ENCODE results near the gene ZNF195.
"Not testable (repeated sequence)": the region's sequence is repeated elsewhere in the genome, so short reads cannot be mapped to it uniquely, and the experiment has no call there.

The ZNF195 gene

DNA sequence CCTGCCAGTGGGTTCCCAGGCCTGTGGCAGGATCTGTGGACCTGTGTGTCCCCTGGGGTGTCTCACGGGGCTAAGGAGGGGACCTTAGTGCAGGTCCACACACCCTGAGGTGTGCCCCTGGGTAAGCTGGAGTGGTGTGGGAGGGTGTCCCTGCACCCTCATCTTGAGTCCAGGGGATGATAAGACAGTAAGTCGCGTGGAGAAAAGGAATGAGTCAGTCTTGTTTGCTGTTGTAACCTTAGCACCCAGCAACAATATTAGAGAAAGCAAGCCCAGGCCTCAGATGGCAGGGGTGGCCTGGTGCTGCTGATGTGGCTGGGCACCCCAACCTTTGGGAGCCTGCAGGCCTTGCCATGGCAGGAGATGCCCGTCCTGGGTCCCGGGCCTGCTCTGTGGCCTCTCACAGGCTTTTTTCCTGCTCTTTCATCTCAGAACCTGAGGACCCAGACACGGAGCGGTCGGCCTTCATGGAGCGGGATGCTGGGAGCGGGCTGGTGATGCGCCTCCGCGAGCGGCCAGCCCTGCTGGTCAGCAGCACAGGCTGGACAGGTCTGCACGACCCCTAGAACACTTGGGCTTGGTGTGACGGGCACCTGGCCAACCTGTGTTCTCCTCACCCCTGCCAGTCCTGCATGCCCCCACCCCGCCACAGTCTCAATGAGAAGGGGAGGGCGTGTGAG is 23.4 kb upstream of the ZNF195 start:
- not testable (repeated sequence) for DNase-seq

DNA sequence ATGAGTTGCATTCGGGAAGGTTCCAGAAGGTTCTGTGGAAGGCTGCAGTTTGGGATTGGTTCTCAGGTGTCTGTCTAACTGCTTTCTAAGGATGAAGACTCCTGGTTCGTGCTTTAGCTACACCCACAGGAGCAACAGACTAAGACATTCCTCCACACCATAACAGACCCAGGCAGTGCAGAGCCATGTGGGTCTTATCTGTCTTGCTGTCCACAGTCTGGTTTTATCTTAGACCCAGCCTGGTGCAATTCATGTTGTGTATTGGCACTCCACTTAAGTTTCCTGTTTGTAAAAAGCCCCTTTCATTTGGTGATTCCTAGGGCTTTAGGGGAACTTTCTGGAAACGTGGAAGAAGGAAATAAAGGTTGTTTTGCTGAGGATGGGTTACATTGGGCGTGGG is 22.1 kb upstream of the ZNF195 start:
- DNase-seq, result not testable (repeated sequence)

DNA sequence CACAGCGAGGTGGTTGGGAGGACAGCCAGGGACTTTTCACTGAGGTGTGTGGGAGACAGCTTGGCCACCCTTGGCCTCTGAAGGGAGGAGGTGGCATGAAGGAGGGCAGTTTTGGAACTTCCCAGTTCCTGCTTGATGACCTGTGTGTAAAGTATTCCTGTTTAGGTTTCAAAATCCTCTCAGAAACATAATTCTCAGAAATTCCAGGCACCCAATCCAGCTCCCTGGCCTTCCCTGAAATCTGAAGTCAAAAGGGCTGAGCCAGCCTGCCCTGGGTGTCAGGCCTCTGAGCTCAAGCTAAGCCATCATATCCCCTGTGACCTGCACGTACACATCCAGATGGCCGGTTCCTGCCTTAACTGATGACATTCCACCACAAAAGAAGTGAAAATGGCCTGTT is 19.6 kb upstream of the ZNF195 start:
- DNase-seq, result not testable (repeated sequence)

DNA sequence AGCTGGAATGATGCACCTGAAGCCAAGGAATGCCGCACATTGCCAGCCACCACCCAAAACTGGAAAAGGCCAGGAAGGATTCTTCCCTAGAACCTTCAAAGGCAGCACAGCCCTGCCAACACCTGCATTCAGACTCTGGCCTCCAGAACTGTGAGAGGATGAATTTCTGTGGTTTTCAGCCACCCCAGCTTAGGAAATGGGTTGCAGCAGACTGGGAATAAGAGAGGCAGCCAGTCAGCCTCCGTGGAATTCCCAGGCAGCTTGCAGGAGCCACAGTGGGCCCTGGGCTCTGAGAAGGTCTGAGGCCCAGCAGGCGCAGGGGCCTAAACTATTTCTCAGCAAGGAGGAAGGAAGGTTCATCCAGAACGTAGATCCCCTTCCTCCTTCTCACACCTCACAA is 19.2 kb upstream of the ZNF195 start:
- DNase-seq, result not testable (repeated sequence)

DNA sequence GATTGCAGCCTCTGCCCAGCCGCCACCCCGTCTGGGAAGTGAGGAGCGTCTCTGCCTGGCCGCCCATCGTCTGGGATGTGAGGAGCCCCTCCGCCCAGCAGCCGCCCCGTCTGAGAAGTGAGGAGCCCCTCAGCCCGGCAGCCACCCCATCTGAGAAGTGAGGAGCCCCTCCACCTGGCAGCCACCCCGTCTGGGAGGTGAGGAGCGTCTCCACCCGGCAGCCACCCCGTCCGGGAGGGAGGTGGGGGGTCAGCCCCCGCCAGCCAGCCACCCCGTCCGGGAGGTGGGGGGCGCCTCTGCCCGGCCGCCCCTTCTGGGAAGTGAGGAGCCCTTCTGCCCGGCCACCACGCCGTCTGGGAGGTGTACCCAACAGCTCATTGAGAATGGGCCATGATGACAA is 18.3 kb upstream of the ZNF195 start:
- not testable (repeated sequence) for DNase-seq

DNA sequence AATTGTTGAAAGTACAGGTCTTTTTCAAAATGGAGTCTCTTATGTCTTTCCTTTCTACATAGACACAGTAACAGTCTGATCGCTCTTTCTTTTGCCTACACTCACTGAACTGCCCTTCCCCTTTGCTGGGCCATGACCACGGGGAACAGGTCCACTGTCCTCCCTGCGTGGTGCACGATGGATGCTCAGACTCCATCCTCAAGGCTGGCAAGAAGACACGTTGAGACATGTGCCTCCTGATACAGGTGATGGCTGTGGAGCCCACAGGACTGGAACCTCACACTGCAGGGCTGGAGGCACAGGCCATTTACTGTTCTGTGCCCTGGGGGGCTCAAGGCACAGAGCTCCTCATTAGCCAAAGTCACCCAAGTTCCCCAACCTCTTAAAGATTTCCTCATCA is 16.5 kb upstream of the ZNF195 start:
- DNase-seq, result not testable (repeated sequence)

DNA sequence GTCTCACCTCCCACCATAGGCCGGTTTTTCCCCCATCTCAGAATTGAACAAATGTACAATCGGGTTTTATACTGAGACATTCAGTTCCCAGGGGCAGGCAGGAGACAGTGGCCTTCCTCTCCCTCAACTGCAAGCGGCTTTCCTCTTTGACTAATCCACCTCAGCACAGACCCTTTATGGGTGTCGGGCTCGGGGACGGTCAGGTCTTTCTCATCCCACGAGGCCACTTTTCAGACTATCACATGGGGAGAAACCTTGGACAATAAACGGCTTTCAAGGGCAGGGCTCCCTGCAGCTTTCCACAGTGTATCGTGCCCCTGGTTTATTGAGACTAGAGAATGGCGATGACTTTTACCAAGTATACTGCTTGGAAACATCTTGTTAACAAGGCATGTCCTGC is 16.0 kb upstream of the ZNF195 start:
- DNase-seq, result not testable (repeated sequence)

DNA sequence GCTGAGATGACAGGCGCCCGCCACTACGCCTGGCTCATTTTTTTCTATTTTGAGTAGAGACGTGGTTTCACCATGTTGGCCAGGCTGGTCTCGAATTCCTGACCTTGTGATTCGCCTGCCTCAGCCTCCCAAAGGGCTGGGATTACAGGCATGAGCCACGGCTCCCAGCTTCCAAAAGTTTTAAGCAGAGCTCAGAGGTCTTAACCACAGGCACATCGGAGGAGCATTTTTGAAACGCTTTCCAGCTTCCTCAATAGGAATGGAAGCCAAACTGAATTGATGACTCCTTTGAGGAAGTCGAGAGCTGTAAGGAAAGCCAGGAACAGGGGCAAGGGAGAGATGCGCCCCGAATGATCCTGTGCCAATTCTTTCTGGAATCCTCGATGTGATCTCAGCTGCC is 14.5 kb upstream of the ZNF195 start:
- not testable (repeated sequence) for DNase-seq

DNA sequence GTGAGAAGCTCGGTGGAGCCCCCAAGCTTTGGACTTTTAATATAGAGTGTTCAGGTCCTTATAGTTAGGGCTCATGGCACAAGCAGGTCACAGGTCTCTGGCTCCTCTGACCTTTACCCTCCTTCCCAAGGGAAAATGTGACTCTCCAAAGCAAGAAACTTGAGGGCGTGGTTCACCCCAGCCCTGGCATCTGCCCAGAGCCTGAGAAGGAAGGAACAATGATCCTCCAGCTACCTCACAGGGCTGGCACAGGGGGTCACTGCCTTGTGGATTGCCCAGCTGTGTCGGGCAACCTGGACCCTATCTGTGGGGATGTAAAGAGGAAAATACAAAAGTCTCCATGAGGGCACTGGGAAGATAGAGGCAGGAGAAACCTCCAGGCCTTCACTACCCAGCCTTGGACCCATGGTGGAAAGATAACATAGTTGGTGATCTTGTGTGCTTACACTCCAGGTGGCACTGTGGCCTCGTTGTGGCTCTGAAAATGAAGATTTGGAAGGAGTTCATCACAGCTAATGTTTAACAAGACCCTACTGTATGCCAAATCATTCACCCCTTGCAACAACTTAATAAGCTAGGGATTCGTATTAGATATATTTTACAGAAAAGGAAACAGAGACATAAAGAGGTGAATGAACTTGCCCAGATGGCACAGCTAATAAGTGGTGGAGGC is 3.8 kb upstream of the ZNF195 start:
- DNase-seq, result no peak

DNA sequence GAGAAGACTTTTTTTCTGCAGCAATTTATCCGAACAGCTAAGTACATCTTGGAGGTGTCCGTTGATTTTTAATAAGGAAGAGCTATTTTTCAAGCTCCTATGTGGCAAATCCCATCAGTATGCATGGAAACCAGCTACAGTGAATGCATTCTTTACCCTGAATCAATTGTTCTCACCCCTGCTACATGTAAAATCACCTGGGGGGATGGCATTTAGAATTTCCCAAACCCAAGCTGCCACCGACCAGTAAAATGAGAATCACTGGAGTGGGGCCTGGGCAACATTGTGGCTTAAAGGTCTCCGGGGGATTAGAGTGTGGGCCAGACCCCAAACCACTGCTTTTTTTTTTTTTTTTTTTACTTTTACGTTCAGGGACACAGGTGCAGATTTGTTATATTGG is 2.8 kb upstream of the ZNF195 start:
- no peak for DNase-seq

DNA sequence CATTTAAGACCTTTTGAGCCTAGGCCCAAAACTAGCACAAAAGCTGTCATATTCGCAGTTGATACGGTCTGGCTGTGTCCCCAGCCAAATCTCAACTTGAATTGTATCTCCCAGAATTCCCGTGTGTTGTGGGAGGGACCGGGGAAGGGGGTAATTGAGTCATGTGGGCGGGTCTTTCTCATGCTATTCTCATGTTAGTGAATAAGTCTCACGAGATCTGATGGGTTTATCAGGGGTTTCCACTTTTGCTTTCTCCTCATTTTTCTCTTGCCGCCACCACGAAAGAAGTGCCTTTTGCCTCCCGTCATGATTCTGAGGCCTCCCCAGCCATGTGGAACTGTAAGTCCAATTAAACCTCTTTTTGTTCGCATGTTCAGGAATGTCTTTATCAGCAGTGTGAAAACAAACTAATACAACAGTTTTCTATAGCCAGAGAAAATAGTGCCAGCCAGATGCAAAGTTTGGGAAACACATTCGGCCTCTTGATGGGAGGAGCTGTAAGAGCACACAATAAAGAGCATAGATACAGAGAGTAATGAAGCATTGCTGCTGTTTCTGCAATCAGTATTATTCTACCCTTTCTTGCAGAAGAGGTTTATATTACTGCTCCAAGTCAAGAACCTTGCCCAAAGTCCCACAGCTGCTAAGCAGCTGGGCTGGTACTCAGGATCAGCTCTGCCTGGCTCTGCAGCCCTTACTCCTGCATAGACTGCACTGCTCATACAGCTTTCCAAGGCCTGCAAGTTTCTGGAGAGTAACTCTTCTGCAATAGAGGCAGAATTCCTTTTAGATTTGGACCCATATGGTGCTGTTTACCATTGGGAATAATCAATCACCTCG is 2.0 kb upstream of the ZNF195 start:
- DNase-seq, result no peak

DNA sequence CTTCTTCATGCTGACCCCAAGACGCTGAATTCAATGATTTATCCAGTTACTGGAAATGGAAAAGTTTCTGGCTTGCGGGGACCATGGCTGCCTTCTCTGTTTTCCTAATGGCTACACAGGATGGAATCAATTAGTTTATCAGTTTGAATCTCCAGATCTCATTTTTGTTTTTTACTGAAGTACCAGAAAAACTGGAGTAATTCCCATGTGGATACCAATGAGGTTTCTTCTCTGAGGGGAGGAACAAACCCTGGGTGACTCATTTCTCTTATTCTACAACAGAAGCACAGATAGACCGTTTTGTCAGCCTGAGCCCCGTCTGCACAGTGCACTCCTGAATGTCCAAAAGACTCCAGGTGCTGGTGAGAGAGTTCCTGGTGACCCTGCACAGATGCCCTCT is 3.4 kb downstream of the ZNF195 start:
- no peak for DNase-seq

DNA sequence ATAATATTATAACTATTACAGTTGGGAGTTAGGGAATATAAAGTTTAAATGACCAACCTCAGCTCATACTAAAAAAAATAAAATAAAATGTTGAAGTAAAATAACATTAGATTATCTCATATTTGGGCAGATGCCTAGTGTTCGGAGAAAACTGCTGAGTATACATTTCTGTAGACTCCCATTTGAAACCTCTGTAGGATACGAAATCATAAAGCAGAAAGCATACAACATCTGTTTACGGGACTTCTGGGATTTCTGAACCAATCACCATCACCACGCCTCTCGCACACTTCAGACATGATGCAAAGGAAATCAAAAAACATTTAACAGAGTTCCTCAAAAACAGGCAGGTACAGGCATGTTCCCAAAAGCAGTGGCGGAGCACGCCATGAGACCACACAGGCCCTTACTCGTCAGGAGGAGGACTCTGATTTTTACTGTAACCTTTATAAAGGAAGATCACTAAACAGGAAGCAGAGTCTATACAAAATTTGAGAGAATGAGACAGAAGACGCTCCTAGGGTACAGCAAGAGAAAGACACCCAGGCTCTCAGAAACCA is 8.6 kb downstream of the ZNF195 start:
- no peak for DNase-seq

DNA sequence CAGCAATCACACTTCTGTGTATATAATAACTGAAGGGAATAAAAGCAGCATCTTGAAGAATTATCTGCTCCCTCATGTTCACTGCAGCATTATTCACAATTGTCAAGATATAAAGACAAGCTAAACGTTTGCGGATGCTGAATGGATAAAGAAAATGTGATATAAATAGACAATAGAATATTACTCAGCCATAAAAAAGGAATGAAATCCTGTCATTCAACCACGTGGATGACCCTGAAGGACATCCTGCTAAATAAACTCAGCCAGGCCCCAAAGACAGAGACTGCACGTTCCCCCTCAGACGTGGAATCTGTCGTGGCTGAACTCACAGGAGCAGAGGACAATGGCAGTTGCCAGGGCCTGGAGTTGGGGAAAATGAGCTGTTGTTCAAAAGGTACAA is 9.6 kb downstream of the ZNF195 start:
- DNase-seq, result no peak

DNA sequence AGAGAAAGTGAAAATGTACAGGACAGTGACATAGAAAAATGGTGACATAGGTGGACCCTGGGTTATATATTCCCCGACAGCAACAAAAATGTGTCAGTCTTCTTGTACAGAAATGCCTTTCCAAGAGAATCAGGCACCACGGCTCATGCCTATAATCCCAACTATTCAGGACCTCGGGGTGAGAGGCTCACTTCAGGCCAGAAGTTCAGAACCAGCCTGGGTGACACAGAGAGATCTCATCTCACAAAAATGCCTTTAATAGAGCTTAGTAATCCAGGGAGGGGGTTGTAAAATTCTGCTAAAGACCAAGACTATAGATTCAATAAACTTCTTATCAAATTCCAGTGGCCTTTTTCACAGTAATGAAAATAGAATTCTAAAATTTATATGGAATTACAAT is 10.7 kb downstream of the ZNF195 start:
- DNase-seq, result no peak

DNA sequence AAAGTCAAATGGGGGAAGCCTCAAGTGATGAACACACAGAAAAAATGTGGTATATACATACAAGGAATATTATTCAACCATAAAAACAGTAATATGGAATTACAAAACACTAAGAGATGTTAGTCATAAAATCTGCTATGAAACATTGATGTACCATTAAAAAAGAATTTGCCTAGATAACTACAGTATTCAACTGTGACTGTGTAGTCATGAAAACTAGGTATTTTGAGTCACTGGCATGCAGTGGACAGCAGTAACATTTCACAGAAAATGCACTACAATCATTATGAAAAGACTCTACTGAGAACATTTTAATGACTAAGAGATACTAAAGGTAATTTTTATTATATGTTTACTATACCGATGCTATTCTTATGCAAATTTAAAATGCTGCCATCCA is 11.7 kb downstream of the ZNF195 start:
- no peak for DNase-seq

DNA sequence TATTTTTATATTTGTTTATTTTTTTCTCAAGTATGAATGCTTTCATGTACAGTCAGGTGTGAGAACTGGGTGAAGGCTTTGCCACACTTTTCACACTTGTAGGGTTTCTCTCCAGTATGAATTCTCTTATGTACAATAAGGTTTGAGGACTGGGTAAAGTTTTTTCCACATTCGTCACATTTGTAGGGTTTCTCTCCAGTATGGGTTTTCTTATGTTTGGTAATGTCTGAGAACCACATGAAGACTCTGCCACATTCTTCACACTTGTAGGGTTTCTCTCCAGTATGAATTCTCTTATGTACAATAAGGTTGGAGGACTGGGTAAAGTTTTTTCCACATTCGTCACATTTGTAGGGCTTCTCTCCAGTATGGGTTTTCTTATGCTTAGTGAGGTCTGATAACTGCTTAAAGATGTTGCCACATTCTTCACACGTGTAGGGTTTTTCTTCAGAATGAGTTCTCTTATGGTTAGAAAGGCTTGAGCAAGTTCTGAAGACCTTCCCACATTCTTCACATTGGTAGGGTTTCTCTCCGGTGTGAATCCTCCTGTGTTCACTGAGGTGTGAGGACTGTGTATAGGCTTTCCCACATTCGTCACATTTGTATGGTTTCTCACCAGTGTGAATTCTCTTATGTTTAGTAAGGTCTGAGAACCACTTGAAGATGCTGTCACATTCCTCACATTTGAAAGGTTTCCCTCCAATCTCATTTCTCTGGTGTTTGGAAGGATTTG is 19.7 kb downstream of the ZNF195 start:
- no peak for DNase-seq

DNA sequence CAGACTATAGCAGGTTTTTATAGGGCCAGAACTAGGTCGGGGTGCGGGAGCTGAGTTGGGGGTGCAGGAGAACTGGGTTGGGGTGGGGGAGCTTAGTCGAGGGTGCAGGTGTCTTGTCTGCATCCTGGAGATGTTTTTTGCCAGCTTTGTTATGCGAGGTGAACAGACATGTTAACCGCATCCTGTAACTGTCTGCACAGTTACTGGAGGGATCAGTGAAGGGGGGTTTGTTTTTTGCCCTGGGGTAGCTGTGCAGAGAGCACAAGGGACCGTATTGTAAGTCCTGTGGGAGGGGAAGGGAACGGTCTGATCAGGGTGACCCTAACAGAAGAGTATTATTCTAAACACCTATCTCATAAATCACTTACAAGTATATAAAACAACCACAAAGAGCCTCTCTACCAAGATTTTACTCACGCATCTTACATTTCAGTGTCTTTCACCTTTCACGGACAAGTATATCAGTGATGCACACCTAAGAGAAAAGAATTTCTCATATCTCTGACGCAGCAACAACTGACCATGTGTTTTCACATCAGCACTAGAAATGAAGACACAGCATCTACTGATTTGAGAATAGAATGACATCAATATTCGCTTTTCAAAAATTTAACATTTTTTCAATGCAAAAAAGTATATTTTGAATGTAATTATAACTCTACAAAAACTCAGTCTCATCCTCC is 20.8 kb downstream of the ZNF195 start:
- no peak for DNase-seq

DNA sequence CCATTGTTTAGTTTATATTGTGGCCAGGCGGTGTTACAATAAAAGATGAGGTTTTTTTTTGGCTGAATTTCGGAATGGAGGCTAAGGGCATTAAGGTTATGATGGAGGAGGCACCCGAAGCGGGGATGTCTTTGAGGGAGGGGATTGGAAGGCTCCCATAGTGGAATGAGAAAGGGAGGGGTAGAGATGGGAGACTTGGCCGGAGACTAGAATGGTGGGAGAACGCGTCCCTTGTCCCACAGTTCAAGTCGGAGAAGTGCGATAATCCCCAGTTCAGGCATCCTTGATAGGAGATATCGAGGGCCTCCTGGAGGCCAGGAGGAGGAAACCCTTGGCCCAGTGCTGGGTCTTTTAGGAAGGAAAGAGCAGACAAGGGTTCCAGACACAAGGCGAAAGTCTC is 21.6 kb downstream of the ZNF195 start:
- DNase-seq, result no peak

DNA sequence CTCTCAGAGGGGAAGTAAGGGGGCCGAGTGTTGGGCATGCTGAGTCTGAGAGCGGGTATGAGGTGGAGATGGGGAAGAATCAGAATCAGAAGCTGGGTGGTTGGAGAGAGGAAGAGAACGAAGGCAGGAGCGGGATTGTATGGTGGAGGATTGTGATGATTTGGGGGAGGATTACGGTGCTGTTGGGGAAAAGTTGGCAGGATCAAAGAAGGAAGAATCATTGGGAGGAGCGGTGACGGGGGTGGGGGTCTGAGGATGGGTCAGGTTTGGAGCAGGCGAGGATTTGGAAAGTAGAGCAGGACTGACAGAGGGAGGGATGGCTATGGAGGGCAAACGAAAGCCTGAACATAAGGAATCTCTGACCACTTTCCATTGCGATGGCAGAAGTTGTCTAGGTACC is 22.1 kb downstream of the ZNF195 start:
- no peak for DNase-seq

DNA sequence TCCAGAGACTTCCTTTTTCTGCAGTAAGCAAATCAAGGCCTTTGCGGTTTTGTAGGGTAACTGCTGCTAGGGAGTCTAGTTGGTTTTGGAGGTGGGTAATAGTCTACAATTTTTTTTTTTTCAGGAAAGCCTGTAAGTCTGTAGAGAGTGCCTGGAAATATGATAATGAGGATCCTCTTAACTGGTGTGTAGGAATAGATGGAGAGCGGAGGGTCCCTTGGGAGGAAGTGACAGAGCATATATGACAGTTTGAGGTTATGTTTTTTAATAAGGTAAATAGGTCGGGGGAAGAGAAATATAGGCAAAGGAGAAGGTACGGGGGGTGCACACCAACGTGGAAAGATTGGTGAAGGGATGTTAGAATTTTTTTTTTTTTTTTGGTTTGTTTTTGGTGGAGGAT is 25.9 kb downstream of the ZNF195 start:
- no peak for DNase-seq

DNA sequence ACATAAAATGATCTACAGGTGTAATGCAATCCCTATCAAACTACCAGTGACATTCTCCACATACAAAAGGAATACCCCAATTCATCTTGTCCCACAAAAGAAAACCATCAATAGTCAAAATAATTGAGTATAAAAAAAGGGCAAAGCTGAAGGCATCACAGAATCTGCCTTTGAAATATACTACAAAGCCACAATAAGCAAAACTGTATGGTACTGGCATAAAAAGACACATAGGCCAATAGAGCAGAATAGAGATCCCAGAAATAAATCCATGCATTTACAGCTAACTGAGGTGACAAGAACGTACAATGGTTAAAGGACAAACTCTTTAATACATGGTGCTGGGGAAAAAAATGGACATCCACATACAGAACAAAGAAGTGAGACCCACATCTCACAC is 31.8 kb downstream of the ZNF195 start:
- no peak for DNase-seq

Measured in right hindlimb (tissue), 1 donor.